T-helper 22 cell (primary cell): Measurements from ENCODE around the gene SACM1L.
A peak's percentile ranks its signal among the peaks of the same experiment; 100 is the strongest.
"Not testable (repeated sequence)": the region's sequence is repeated elsewhere in the genome, so short reads cannot be mapped to it uniquely, and the experiment has no call there.

Experiments
- DNase-seq: peaks from one replicate; pipeline ENCODE4 v3.0.0-alpha.2; 2020; ENCODE audit warnings: low read depth

SACM1L gene

DNA sequence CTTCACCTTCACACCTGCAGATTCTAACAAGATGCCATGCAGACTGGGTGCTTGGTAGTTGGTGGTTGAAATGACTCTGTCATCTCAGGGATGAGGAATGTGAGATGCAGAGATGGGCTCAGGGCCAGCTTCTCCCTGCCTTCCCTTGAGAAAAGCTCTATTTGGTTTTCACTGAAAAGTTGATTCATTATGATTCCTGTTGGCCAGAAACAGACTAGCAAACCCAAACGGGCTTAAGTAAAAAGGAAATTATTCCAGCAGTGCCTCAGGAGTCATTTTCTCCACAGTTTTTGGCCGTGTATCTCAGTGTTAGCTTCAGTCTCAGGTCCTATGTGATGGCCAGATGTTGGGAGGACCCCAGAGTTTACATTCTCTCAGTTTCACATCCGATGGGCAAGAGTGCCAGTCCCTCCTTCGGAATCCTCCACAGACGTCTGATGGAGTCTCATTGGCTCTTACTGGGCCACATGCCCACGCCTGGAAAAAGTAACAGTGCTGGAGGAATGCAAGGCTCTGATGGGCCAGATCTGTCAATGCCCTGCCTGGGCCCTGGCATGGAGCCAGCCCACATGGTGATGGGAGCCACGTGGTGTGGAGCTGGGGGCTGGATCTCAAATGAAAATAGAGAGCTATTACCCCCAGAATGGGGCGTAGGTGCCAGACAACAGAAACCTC lies 22.3 kb upstream of the SACM1L start:
- DNase-seq, result no peak

DNA sequence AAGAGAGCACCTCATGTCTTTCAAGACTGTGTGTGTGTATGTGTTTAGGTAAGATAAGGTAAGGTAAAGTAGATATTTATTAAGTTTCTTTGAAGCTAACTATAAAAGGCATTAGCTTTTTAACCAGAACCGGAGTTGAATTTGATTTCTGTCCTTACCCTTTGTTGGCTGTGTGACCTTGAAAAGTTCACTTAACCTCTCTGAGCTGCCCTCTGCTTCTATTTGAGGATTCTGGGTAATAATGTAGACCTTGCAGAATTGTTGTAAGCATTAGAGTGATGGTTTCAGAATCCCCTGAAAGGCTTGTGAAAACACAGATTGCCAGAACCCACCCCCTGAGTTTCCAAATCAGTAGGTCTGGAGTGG lies 21.6 kb upstream of the SACM1L start:
- DNase-seq, result no peak

DNA sequence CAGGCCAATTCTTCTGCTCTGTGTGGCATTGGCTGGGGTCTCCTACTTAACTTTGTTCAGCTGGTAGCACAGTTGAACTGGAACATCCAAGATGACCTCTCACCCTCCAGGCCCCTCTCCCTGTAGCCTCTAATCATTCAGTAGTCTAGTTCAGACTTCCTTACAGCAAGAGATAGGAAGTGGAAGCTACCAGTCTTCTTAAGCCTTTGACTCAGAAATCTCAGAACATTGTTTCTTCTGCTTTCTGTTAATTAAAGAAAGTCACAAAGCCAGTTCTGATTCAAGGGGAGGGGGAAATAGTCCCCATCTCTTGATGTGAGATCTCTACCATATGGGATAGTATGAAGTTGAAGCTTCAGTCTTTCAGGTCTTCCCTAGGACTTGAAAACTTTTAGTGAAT lies 18.8 kb upstream of the SACM1L start:
- no peak for DNase-seq

- no peak for DNase-seq
Observed at GRCh38 chr3:45670991-45671390, 18.2 kb upstream of the SACM1L start.

DNA sequence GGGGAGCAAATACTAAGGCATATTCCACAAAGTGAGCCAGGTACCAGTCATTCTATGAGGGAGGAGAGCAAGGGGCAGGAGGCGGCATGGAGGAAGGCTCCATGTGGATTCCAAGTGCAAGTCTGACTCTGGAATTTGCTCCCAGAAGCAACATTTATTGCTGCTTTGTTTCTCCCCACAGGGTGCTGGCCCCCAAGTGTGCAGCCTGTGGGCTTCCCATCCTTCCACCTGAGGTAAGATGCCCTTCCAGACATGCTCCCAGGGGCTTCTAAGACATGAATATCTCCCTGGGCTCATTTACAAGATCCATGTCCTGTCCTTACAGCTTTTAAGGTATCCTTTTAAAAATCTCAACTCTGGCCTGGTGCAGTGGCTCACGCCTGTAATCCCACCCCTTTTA lies 15.9 kb upstream of the SACM1L start:
- no peak for DNase-seq

DNA sequence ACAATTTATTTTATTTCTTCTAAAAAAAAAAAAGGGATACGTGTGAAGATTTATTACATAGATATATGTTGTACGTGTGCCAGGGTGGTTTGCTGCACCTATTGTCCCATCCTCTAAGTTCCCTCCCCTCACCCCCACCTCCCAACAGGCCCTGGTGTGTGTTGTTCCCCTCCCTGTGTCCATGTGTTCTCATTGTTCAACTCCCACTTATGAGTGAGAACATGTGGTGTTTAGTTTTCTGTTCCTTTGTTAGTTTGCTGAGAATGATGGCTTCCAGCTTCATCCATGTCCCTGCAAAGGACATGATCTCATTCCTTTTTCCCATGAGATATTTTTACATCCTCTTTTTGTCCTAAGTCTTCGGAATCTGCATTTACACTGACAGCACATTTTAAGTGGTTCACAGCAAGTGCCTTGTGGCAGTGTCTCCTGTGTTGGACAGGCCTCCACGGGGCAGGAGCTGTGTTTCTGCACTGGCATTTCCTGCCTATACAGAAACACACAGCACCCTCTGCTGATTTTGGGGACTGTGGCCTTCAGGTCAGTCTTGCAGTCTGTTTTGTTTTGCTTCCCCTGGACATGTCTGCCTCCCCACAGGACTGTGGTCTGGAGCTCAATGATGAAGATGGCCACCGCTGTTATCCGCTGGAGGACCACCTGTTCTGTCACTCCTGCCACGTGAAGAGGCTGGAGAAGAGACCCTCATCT lies 12.7 kb upstream of the SACM1L start:
- DNase-seq, result no peak

DNA sequence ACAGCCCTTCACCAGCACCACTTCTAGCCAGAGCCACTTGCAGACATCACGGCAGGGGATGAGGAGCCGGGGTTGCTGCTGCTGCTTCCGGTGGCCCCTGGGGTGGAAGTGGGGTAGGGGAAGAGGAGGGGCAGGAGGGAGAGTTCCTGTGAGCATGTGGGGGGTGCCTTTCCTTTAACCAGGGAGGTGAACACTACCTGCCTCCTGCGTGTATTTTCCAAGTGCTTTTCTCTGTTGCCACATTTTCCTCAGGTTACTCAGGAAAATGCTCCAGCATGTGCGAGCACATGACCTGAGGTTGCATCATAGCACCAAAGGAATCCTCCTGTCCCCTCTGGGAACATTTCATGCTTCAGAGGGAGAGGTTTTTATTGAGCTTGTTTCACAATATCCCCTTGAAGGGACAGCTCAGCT lies 12.2 kb upstream of the SACM1L start:
- peak; percentile 39 for DNase-seq

- no peak for DNase-seq
Observed at GRCh38 chr3:45677841-45678240, 11.4 kb upstream of the SACM1L start.

- DNase-seq, result no peak
Observed at GRCh38 chr3:45679805-45680204, 9.4 kb upstream of the SACM1L start.

GRCh38 chr3:45681221-45681620 lies 8.0 kb upstream of the SACM1L start:
- DNase-seq, result no peak

DNA sequence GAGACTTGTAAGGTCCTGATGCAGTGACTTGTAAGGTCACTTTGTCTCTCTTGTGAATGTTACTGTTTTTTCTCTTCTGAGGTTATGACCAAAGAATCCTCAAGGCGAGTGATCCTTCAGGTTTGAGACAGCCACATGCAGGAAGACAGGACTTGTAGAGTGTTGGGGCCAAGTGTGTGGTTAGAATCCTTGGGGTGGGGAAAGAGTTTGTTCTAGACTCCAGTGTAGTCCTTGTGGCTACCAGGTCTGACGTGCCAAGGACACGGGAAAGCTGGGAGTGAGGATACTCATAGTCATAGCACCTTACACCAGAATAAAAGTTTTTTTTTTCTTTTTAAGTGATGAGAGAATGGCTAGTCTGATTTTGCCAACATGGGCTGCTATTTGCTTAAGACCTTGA lies 7.3 kb upstream of the SACM1L start:
- no peak for DNase-seq

- no peak for DNase-seq
Observed at GRCh38 chr3:45682311-45682710, 6.9 kb upstream of the SACM1L start.

DNA sequence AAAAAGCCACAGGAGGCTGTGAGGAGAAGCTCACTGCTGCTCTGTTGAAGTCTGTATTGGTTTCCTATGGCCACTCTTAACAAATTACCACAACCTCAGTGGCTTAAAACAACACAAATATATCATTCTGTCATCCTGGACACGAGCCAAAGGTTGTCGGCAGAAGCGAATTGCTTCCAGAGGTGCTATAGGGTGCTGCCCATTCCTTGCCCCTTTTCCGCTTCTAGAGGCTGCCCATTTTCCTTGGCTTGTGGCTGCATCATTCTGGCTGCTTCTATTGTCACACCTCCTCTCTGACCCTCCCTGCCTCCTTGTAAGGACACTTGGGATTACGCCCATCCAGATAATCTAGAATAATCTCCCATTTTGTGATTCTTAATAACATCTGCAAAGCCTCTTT lies 6.4 kb upstream of the SACM1L start:
- DNase-seq, result no peak

DNA sequence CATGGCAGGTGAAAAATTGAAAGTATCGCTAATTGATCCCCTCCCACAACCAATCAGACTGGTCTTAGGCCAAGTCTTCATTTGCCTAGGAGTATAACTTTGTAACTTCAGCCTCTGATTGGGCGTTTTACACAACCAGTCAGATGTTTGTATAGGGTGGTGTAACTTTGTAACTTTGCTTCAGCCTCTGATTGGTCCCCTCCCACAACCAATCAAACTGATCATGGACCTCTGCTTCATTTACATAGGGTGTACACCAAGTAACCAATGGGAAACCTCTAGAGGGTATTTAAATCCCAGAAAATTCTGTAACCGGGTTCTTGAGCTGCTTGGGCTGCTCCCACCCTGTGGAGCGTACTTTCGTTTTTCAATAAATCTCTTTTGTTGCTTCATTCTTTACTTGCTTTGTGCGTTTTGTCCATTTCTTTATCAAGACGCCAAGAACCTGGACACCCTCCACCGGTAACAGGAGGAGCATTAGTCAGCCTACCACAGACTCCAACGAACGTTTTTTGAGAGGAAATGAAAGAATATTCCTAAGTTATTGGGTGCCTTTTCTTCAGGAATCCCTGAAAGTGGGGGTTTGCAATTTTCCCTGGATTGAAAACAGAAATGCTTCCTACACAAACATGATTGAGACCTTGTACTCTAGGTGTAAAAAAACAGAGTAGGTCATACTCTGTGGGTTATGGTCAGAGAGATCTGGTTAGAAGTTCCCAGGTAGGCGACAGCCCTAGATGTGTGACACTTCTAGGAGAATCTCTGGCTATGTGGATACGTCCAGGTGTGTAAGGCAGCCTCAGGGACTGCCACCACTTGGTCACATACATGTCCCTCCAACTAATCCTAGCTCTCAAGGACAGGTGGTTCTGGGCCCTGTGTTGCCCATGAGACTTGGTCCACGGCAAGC lies 5.5 kb upstream of the SACM1L start:
- DNase-seq, result no peak

DNA sequence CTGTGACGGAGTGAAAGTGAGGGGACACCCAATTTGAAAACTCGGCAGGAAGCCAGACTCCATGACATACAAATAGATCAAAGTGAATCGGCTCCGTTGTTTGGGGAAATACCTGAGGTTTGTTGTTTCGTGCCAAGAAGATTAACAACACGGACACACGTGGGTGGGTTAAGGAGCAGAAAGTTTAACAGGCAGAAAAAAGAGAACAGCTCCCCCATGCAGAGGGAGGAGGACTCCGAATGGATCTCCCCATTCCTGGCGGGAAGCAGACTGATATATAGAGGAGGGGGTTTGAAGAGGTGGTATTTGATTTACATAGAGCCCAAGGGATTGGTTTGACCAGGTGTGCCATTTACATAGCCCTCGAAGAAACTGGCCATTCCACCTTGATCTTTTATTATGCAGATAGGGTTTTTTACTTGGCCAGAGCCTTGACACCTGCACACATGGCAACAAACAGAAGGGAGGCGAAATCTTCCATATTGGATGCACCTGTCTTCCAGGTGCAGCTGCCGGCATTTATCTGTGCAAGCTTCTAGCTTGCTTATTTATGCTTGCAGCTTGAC lies 4.8 kb upstream of the SACM1L start:
- no peak for DNase-seq

DNA sequence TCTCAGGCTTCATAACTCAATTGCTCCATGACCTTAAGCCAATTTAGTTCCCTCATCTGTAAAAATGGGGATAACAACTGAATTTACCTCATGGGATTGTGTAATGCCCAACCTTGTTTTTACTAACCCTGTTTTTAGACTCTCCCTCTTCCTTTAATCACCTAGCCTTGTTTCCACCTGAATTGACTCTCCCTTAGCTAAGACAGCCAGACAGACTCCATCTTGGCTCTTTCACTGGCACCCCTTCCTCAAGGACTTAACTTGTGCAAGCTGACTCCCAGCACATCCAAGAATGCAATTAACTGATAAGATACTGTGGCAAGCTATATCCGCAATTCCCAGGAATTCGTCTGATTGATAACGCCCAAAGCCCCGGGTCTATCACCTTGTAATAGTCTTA lies 3.5 kb upstream of the SACM1L start:
- DNase-seq, result not testable (repeated sequence)

DNA sequence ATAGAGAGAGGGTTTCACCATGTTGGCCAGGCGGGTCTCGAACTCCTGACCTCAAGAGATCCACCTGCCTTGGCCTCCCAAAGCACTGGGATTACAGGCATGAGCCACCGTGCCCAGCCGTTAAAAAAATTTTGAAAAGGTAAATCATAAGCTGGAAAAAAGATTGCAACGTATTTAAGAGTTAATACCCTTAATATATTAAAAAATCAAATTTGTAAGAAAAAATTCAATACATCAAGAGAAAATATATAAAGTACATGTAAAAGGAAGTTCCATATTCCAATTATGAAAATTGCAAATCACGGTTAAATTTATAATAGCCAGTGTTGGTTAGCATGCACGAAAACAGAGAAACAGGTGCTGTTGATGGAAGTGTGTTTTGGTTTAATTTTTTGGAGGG lies 2.3 kb upstream of the SACM1L start:
- no peak for DNase-seq

GRCh38 chr3:45687828-45688193 lies 1.4 kb upstream of the SACM1L start:
- DNase-seq, result no peak

GRCh38 chr3:45688194-45688881 lies 858 bp upstream of the SACM1L start:
- no peak for DNase-seq

DNA sequence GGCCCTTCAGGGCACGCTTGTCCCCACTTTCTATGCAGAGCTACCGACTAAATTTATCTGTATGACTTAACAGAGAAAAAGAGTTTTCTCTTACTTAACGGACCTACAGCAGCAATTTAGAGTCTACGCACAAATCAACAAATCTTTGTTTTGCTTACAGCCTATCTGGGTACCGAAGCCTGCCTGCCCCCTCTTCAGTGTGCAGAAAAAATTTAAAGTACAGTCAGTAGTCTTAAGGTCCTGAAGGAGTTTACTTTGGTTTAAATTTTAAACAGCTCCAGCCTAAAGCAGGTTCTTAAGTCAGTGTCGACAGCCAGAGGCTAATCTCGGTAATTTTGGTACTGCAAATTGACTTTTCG lies 570 bp downstream of the SACM1L start:
- DNase-seq, result no peak

- no peak for DNase-seq
Observed at GRCh38 chr3:45690336-45691035, 1.3 kb downstream of the SACM1L start.

GRCh38 chr3:45691842-45692241 lies 2.6 kb downstream of the SACM1L start:
- no peak for DNase-seq
